Natural killer cell (primary cell): ENCODE results near the gene ATXN1. TPM values are rescaled to one million over a fixed set of nuclear protein-coding genes. Genes with fewer than 3 reads are reported as not detected.
A peak's percentile ranks its signal among the peaks of the same experiment; 100 is the strongest.

ENCODE experiments used
- ATAC-seq, 3 donors: fragments of 150-1000 bp in 2 of 3; fragments of 200-7000 bp in 1 of 3; cut with Tn5 transposase; 1 replicate in 1 of 3; 2 replicates in 2 of 3; pipeline ENCODE4 v1.10.0; 2021; ENCODE audit warnings: mild to moderate bottlenecking in 2 of 3, moderate library complexity in 2 of 3
- DNase-seq, 2 donors: peaks; one replicate each; pipeline versions ENCODE4 v3.0.0 to v3.0.0-alpha.2; 2013 to 2021; ENCODE audit warnings: mixed read lengths in 1 of 2
- H3K27ac ChIP-seq: one replicate; pipeline ENCODE4 v1.5.1; 2013; ENCODE audit warnings: mild to moderate bottlenecking, low read length
- H3K27me3 ChIP-seq: one replicate; pipeline ENCODE4 v1.6.1; 2013; ENCODE audit warnings: low read length; ENCODE audit not compliant: control insufficient read depth, insufficient read depth
- H3K36me3 ChIP-seq: one replicate; pipeline ENCODE4 v1.6.1; 2013; ENCODE audit warnings: low read length; ENCODE audit not compliant: control insufficient read depth, insufficient read depth
- H3K4me1 ChIP-seq: one replicate; pipeline ENCODE4 v1.6.1; 2013; ENCODE audit warnings: low read length; ENCODE audit not compliant: control insufficient read depth, insufficient read depth
- H3K4me3 ChIP-seq: one replicate; pipeline ENCODE4 v1.5.1; 2013; ENCODE audit warnings: low read length
- H3K9me3 ChIP-seq: one replicate; pipeline ENCODE4 v1.6.1; 2013; ENCODE audit warnings: low read length; ENCODE audit not compliant: control insufficient read depth, insufficient read depth
- H3K27ac Mint-ChIP-seq, 2 donors: one replicate each; pipeline ENCODE4 v1.8.0; 2022; ENCODE audit warnings: mild to moderate bottlenecking in 2 of 2, mixed read lengths in 2 of 2, moderate library complexity in 1 of 2
- H3K27me3 Mint-ChIP-seq, 2 donors: one replicate each; pipeline ENCODE4 v1.8.0; 2022; ENCODE audit warnings: low read depth in 2 of 2, mixed read lengths in 2 of 2
- H3K36me3 Mint-ChIP-seq: one replicate; pipeline ENCODE4 v1.8.0; 2022; ENCODE audit warnings: mixed read lengths
- H3K4me1 Mint-ChIP-seq, 2 donors: one replicate each; pipeline ENCODE4 v1.8.0; 2022; ENCODE audit warnings: mixed read lengths in 2 of 2
- H3K4me3 Mint-ChIP-seq: one replicate; pipeline ENCODE4 v1.8.0; 2022; ENCODE audit warnings: mild to moderate bottlenecking, moderate library complexity, mixed read lengths
- H3K9me3 Mint-ChIP-seq, 2 donors: one replicate each; pipeline ENCODE4 v1.8.0; 2022; ENCODE audit warnings: mixed read lengths in 2 of 2
- CTCF ChIP-seq: fragments of 200-600 bp; IDR thresholded peaks from one replicate; pipeline ENCODE4 v1.8.0; 2022; ENCODE audit warnings: antibody characterized with exemption
- WGBS: methylation state at CpG from one replicate; pipeline ENCODE4 v1.1.7; 2013; ENCODE audit warnings: missing lambda C conversion rate; ENCODE audit not compliant: insufficient coverage; 5-methylcytosine and 5-hydroxymethylcytosine counted together
- intact Hi-C: fragments of 100-400 bp; cut with micrococcal nuclease; formaldehyde crosslinking; loops from one replicate; pipeline ENCODE4 v1.14.2; 2022
- total RNA-seq, 4 donors: library from RNA; stranded (reverse); fragments of 120-200 nt in 1 of 4; gene quantifications; one replicate each; pipeline versions ENCODE4 v1.2.3 to v1.2.4, GENCODE V29; 2013 to 2022

The ATXN1 gene
- total RNA-seq, 3 donors from 2014 or later (not counting 1 experiment from before 2014, with no cell fraction given) = 90.4 to 120 (median 97.9) TPM

- Histone ChIP-seq H3K36me3 (peaks cover 5% of the 10 kb centered on the region), H3K27ac (no peak overlapping the region), H3K4me1 (peaks cover 5% of the 10 kb centered on the region), H3K27me3 (no peaks in the 10 kb centered on the region), H3K9me3 (no peaks in the 10 kb centered on the region), H3K4me3 (no peak overlapping the region)
- Mint-ChIP-seq H3K4me3 (no peak overlapping the region), H3K27me3 (no peaks in the 10 kb centered on the region), H3K27ac (no peak overlapping the region), H3K4me1 (peaks cover 54 to 60% of the 10 kb centered on the region in 2 donors), H3K9me3 (no peaks in the 10 kb centered on the region), H3K36me3 (no peaks in the 10 kb centered on the region)
- intact Hi-C loops = no loop called here
- TF ChIP-seq CTCF = no peak
- no peak for DNase-seq
- no peak for ATAC-seq
- WGBS = 91% methylated on average over 5 of the region's 5 CpGs
These were observed 17.5 kb downstream of the ATXN1 start for GRCh38 chr6:16743664-16744210.

- Mint-ChIP-seq H3K4me3 (no peak overlapping the region), H3K36me3 (no peaks in the 10 kb centered on the region), H3K27ac (no peak overlapping the region), H3K27me3 (no peaks in the 10 kb centered on the region), H3K9me3 (no peaks in the 10 kb centered on the region), H3K4me1 (peaks cover 54 to 57% of the 10 kb centered on the region in 2 donors)
- Histone ChIP-seq H3K9me3 (no peaks in the 10 kb centered on the region), H3K4me3 (no peak overlapping the region), H3K27ac (no peak overlapping the region), H3K27me3 (no peaks in the 10 kb centered on the region), H3K36me3 (peaks cover 5% of the 10 kb centered on the region), H3K4me1 (peaks cover 5% of the 10 kb centered on the region)
- WGBS = 100% methylated on average over 1 of the region's 1 CpG
- TF ChIP-seq CTCF = no peak
- no peak for ATAC-seq
- DNase-seq = no peak
- intact Hi-C loops = no loop called here
These were observed 19.1 kb downstream of the ATXN1 start for GRCh38 chr6:16742116-16742515.

- no peak overlapping the region for H3K4me3 ChIP-seq
- H3K9me3 ChIP-seq = no peaks in the 10 kb centered on the region
- Mint-ChIP-seq H3K4me1 (peaks cover 55 to 58% of the 10 kb centered on the region in 2 donors), H3K9me3 (no peaks in the 10 kb centered on the region), H3K27ac (peak overlapping the region in 1 of 2 donors; percentile 71), H3K27me3 (no peaks in the 10 kb centered on the region), H3K4me3 (peak overlapping the region; percentile 11), H3K36me3 (no peaks in the 10 kb centered on the region)
- TF ChIP-seq CTCF = no peak
- peaks cover 5% of the 10 kb centered on the region for H3K4me1 ChIP-seq
- WGBS = 71% methylated on average over 3 of the region's 8 CpGs
- peak in 1 of 2 donors; percentile 48 for DNase-seq
- intact Hi-C loops = loop anchor here (2.0 kb wide), 1 partner anchor 17 kb away; no protein-coding TSS in a partner anchor
- no peak overlapping the region for H3K27ac ChIP-seq
- H3K27me3 ChIP-seq = no peaks in the 10 kb centered on the region
- H3K36me3 ChIP-seq = peaks cover 5% of the 10 kb centered on the region
- peak; percentile 87 to 96 (median 89) for ATAC-seq
These were observed 19.9 kb downstream of the ATXN1 start for GRCh38 chr6:16741112-16742016.
